MCF 10A (cell line): ENCODE results near the gene KDM3B. TPM values are rescaled to one million over a fixed set of nuclear protein-coding genes. Genes with fewer than 3 reads are reported as not detected.

ENCODE experiments used
- BruUV-seq: library from RNA; stranded (reverse); fragments of 400-500 nt; replicated peaks from 2 replicates; lab custom pipeline; 2021; lab: Mats Ljungman, UMichigan
- CTCF ChIA-PET: fragments of 300-600 bp; sonication (Branson Sonifier 250); formaldehyde crosslinking; extraction: SDS; loops from one replicate; lab custom pipeline; 2021; ENCODE audit warnings: antibody characterized with exemption, inconsistent platforms; lab: Yijun Ruan, JAX
- POLR2A ChIA-PET: fragments of 300-600, 350-650 bp; sonication (Branson Sonifier 250); formaldehyde crosslinking; extraction: SDS; loops from one replicate; lab custom pipeline; 2020; ENCODE audit warnings: antibody characterized with exemption, inconsistent platforms; lab: Yijun Ruan, JAX
- DNase-seq: peaks from one replicate; pipeline ENCODE4 v3.0.0-alpha.2; 2018; ENCODE audit not compliant: unreplicated experiment
- H3K27ac Mint-ChIP-seq: one replicate; pipeline ENCODE4 v1.8.0; 2022; ENCODE audit warnings: mild to moderate bottlenecking, low read depth, mixed read lengths; ENCODE audit not compliant: unreplicated experiment
- H3K27me3 Mint-ChIP-seq: one replicate; pipeline ENCODE4 v1.8.0; 2022; ENCODE audit warnings: mixed read lengths; ENCODE audit not compliant: insufficient read depth, unreplicated experiment
- H3K36me3 Mint-ChIP-seq: one replicate; pipeline ENCODE4 v1.8.0; 2022; ENCODE audit warnings: mild to moderate bottlenecking, moderate library complexity, mixed read lengths; ENCODE audit not compliant: insufficient read depth, unreplicated experiment
- H3K4me1 Mint-ChIP-seq: one replicate; pipeline ENCODE4 v1.8.0; 2022; ENCODE audit warnings: mixed read lengths; ENCODE audit not compliant: insufficient read depth, unreplicated experiment
- H3K4me3 Mint-ChIP-seq: one replicate; pipeline ENCODE4 v1.8.0; 2022; ENCODE audit warnings: mild to moderate bottlenecking, moderate library complexity, mixed read lengths; ENCODE audit not compliant: unreplicated experiment
- H3K9me3 Mint-ChIP-seq: one replicate; pipeline ENCODE4 v1.8.0; 2022; ENCODE audit warnings: mixed read lengths; ENCODE audit not compliant: unreplicated experiment
- intact Hi-C: fragments of 100-400 bp; cut with micrococcal nuclease; formaldehyde crosslinking; loops from 2 replicates; pipeline ENCODE4 v1.14.1; 2022
- total RNA-seq: library from RNA; stranded (reverse); gene quantifications from 2 replicates; pipeline ENCODE4 v1.2.3, GENCODE V29; 2022
- TF ChIP-seq, protein P1 (sequence below): fragments of 200-600 bp; IDR thresholded peaks from one replicate; pipeline ENCODE4 v1.8.0; 2022; ENCODE audit warnings: antibody characterized with exemption, mild to moderate bottlenecking; ENCODE audit not compliant: unreplicated experiment

The KDM3B gene
- total RNA-seq, 1 experiment from 2014 or later, result 57.8 TPM

DNA sequence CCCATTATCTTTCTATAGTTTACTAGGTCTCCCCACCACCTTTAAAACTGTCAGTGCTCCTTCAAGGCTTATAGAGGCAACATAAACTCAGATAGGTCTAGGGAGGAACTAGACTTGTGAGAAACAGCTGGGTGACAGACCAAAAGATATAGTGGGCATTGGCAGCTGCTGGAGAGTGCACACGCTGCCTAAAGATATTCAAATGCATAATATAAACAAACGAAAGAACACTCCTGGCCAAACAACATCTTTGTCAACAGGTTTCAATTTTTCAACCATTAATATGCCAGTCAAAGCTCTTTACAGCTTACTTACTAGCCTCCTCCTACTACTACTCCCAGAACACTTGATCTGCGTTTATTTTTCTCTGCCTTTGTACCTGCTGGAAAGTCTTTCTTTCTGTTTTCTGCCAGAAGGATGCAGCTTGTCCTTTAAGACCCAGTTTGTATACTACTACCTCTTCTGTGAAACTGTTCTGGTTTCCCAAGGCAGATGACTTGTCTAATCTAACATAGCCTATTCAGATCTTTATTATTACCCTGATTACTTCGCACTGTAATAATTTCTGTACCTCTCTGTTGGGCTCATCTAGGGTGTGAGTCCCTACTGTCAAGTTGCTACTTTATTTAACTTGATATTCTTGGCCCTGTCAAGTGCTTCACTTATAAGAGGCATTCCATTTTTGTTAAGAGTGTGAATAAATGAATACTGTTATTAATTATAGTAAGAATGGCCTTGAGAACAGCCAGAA is 14.3 kb downstream of the KDM3B start:
- Mint-ChIP-seq H3K27ac (peak overlapping the region; percentile 11), H3K4me1 (peaks cover 28% of the 10 kb centered on the region), H3K4me3 (no peak overlapping the region), H3K9me3 (no peaks in the 10 kb centered on the region), H3K27me3 (no peaks in the 10 kb centered on the region), H3K36me3 (peaks cover 16% of the 10 kb centered on the region)
- BruUV-seq, result no TSS peak
- TF ChIP-seq, protein P1, sequence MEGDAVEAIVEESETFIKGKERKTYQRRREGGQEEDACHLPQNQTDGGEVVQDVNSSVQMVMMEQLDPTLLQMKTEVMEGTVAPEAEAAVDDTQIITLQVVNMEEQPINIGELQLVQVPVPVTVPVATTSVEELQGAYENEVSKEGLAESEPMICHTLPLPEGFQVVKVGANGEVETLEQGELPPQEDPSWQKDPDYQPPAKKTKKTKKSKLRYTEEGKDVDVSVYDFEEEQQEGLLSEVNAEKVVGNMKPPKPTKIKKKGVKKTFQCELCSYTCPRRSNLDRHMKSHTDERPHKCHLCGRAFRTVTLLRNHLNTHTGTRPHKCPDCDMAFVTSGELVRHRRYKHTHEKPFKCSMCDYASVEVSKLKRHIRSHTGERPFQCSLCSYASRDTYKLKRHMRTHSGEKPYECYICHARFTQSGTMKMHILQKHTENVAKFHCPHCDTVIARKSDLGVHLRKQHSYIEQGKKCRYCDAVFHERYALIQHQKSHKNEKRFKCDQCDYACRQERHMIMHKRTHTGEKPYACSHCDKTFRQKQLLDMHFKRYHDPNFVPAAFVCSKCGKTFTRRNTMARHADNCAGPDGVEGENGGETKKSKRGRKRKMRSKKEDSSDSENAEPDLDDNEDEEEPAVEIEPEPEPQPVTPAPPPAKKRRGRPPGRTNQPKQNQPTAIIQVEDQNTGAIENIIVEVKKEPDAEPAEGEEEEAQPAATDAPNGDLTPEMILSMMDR, result no peak
- POLR2A ChIA-PET, result interaction anchor here (1.0 to 1.9 kb wide), 4 partner anchors 11 to 20 kb away, joined by 3 to 11 read pairs (median 4); no protein-coding TSS in a partner anchor
- intact Hi-C loops, result no loop called here
- DNase-seq, result no peak
- CTCF ChIA-PET, result interaction anchor here (7.7 kb wide), 1 partner anchor 14 kb away, joined by 131 read pairs; the partner anchor contains the start of gene KDM3B

DNA sequence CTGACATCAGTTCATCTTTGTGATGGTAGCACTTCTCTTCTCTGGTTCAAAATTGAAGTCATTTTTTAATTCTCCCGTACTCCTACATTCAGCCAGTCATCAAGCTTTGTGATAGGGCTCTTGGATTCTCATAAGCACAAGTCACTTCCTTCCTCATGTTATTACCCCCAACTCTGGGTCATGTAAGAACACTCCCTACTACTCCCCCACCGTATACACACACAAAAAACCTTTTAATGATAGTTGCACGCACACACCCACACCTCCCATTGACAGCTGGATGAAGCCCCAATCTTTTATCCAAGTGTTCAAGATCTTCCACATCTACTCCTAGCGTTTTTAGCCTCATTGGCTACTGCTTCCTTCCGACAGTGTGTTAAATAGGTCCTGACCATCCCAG is 16.8 kb downstream of the KDM3B start:
- Mint-ChIP-seq H3K4me3 (no peak overlapping the region), H3K27ac (no peak overlapping the region)
- POLR2A ChIA-PET, result interaction anchor here (0.7 to 5.7 kb wide), 5 partner anchors 11 to 188 kb away, joined by 3 to 52 read pairs (median 3); partner anchors contain the start of gene FAM53C

DNA sequence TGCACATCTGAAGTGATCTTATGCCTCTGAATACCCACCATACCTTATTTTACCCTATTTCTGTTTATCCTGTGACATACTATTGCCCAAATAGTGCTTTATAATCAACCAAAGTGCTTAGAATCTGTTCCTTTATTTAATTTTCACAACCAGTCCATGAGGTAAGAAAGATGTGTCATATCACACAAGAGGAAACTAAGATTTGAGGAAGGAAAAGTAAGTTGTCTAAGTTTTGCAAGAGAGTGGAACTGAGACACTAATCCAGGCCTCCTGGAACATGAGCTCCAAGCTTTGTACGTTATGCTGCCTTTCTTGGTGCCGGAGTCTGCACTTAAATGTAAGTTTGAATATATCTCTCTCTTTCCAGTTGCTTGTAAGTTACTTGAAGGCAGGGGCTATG is 17.2 kb downstream of the KDM3B start:
- no peak for DNase-seq
- H3K27ac Mint-ChIP-seq, result no peak overlapping the region
- H3K4me3 Mint-ChIP-seq, result no peak overlapping the region
- H3K4me1 Mint-ChIP-seq, result peaks cover 28% of the 10 kb centered on the region
- TF ChIP-seq, protein P1, result no peak
- H3K27me3 Mint-ChIP-seq, result no peaks in the 10 kb centered on the region
- intact Hi-C loops, result no loop called here
- peaks cover 29% of the 10 kb centered on the region for H3K36me3 Mint-ChIP-seq
- ChIA-PET POLR2A (interaction anchor here (0.6 to 5.7 kb wide), 4 partner anchors 16 to 163 kb away, joined by 3 to 52 read pairs (median 3); no protein-coding TSS in a partner anchor), CTCF (interaction anchor here (0.5 to 7.7 kb wide), 7 partner anchors 8 to 189 kb away, joined by 3 to 131 read pairs (median 4); partner anchors contain the start of gene KDM3B)
- BruUV-seq, result no TSS peak
- no peaks in the 10 kb centered on the region for H3K9me3 Mint-ChIP-seq

More for the DNA sequence above, 16.8 kb downstream of the KDM3B start:
- H3K36me3 Mint-ChIP-seq, result peaks cover 28% of the 10 kb centered on the region
- no peaks in the 10 kb centered on the region for H3K9me3 Mint-ChIP-seq
- no TSS peak for BruUV-seq
- no peaks in the 10 kb centered on the region for H3K27me3 Mint-ChIP-seq
- CTCF ChIA-PET, result interaction anchor here (0.5 to 7.7 kb wide), 6 partner anchors 8 to 189 kb away, joined by 3 to 131 read pairs (median 4); partner anchors contain the start of gene KDM3B
- intact Hi-C loops, result no loop called here
- TF ChIP-seq, protein P1, result no peak
- no peak for DNase-seq
- peaks cover 28% of the 10 kb centered on the region for H3K4me1 Mint-ChIP-seq

DNA sequence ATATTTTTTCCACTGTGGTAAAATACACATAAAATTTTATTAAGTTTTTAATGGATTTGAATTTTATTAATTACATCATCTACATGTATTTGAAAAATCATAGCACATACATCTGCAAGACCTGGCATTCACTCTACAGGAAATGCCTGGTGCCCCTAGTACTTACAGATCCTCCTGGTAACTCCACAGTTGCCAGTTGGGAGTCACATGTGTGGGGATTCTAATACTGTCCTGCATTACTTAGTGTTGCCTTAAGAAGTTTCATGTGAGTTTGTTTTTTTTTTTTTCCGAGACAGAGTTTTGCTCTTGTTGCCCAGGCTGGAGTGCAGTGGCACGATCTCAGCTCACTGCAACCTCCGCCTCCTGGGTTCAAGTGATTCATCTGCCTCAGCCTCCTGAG is 18.1 kb downstream of the KDM3B start:
- POLR2A ChIA-PET, result interaction anchor here (0.6 to 5.7 kb wide), 5 partner anchors 16 to 965 kb away, joined by 3 to 52 read pairs (median 4); no protein-coding TSS in a partner anchor
- Mint-ChIP-seq H3K9me3 (no peaks in the 10 kb centered on the region), H3K27me3 (no peaks in the 10 kb centered on the region), H3K4me1 (peaks cover 28% of the 10 kb centered on the region), H3K4me3 (no peak overlapping the region), H3K27ac (no peak overlapping the region), H3K36me3 (peaks cover 38% of the 10 kb centered on the region)
- DNase-seq, result no peak
- CTCF ChIA-PET, result interaction anchor here (0.6 to 7.7 kb wide), 8 partner anchors 9 to 147 kb away, joined by 3 to 131 read pairs (median 4); partner anchors contain the start of gene KDM3B
- TF ChIP-seq, protein P1, result no peak
- intact Hi-C loops, result no loop called here
- no TSS peak for BruUV-seq
